ENCODE measurements around the gene PTCD1. TPM values are rescaled to one million over a fixed set of nuclear protein-coding genes. Genes with fewer than 3 reads are reported as not detected.
A peak's percentile ranks its signal among the peaks of the same experiment; 100 is the strongest.

Gene PTCD1
- total RNA-seq, 1 experiment from 2014 or later = 15.0 TPM

- Histone ChIP-seq H3K27me3 (ENCODE audit: control insufficient read depth, insufficient read depth, low read length) (no peaks in the 10 kb centered on the region), H3K4me1 (ENCODE audit: control insufficient read depth, insufficient read depth, low read length) (no peaks in the 10 kb centered on the region), H3K9me3 (ENCODE audit: control insufficient read depth, insufficient read depth, low read depth, low read length) (no peaks in the 10 kb centered on the region), H3K4me3 (ENCODE audit: low read depth in 2 of 2, low read length in 2 of 2) (no peak overlapping the region), H3K36me3 (ENCODE audit: control insufficient read depth, insufficient read depth, low read length) (peaks cover 15% of the 10 kb centered on the region), H3K27ac (ENCODE audit: low read length) (peak overlapping the region; percentile 34; the same call in 1 of the 2 replicates)
- no TSS peak for BruUV-seq (replicated peaks)
- ATAC-seq (no peak), DNase-seq (ENCODE audit: low read depth, low spot score) (no peak)
- CTCF ChIA-PET = no interaction called here
- intact Hi-C loops (cut with micrococcal nuclease; ENCODE audit: unreplicated experiment) = no loop called here
- TF ChIP-seq TCF7L2 (IDR thresholded peaks at IDR 0.05; ENCODE audit: low read depth, low read length) = no peak
- no peak for TF ChIP-seq REST (IDR thresholded peaks at IDR 0.05; ENCODE audit: insufficient read depth in 1 of 2, low read depth in 2 of 2, low read length in 1 of 2)
- TF ChIP-seq SIN3A (IDR thresholded peaks at IDR 0.05; ENCODE audit: borderline replicate concordance, insufficient read depth, low read depth, low read length) = no peak
- no peak for TF ChIP-seq CTCF (IDR thresholded peaks at IDR 0.05)
- TF ChIP-seq POLR2AphosphoS5 (IDR thresholded peaks at IDR 0.05; ENCODE audit: low read depth, low read length) = no peak
- POLR2A ChIA-PET = interaction anchor here (0.5 kb wide), 1 partner anchor 10 kb away, joined by 6 read pairs; no protein-coding TSS in a partner anchor
- in situ Hi-C loops (cut with HindIII; ENCODE audit: low pct_unique_long_range_greater_than_20kb, low sequenced_read_pairs) = no loop called here
Observed at GRCh38 chr7:99455874-99456273, 17.3 kb upstream of the PTCD1 start.

- BruUV-seq (replicated peaks) = no TSS peak
- ChIA-PET CTCF (no interaction called here), POLR2A (no interaction called here)
- no peaks in the 10 kb centered on the region for H3K4me1 ChIP-seq (ENCODE audit: control insufficient read depth, insufficient read depth, low read length)
- ATAC-seq (no peak), DNase-seq (ENCODE audit: low read depth, low spot score) (no peak)
- no peaks in the 10 kb centered on the region for H3K9me3 ChIP-seq (ENCODE audit: control insufficient read depth, insufficient read depth, low read depth, low read length)
- intact Hi-C loops (cut with micrococcal nuclease; ENCODE audit: unreplicated experiment) (no loop called here), in situ Hi-C loops (cut with HindIII; ENCODE audit: low pct_unique_long_range_greater_than_20kb, low sequenced_read_pairs) (no loop called here)
- H3K36me3 ChIP-seq (ENCODE audit: control insufficient read depth, insufficient read depth, low read length) = peaks cover 22% of the 10 kb centered on the region; the same call in 1 of the 2 replicates
- no peaks in the 10 kb centered on the region for H3K27me3 ChIP-seq (ENCODE audit: control insufficient read depth, insufficient read depth, low read length)
- no peak overlapping the region for H3K4me3 ChIP-seq (ENCODE audit: low read depth in 2 of 2, low read length in 2 of 2)
- TF ChIP-seq REST (IDR thresholded peaks at IDR 0.05; ENCODE audit: insufficient read depth in 1 of 2, low read depth in 2 of 2, low read length in 1 of 2) (no peak), SIN3A (IDR thresholded peaks at IDR 0.05; ENCODE audit: borderline replicate concordance, insufficient read depth, low read depth, low read length) (no peak), POLR2AphosphoS5 (IDR thresholded peaks at IDR 0.05; ENCODE audit: low read depth, low read length) (no peak), TCF7L2 (IDR thresholded peaks at IDR 0.05; ENCODE audit: low read depth, low read length) (no peak), CTCF (IDR thresholded peaks at IDR 0.05) (no peak)
- H3K27ac ChIP-seq (ENCODE audit: low read length) = no peak overlapping the region
Observed at GRCh38 chr7:99453105-99453504, 14.5 kb upstream of the PTCD1 start.

All from Panc1 (cell line).